HCT116 (cell line): ENCODE measurements around the gene SLC44A1. TPM values are rescaled to one million over a fixed set of nuclear protein-coding genes. Genes with fewer than 3 reads are reported as not detected.

Experiments used
- ATAC-seq: fragments of 200-7000 bp; cut with Tn5 transposase; 2 replicates; pipeline ENCODE4 v1.9.1; 2020; ENCODE audit warnings: mild to moderate bottlenecking, moderate library complexity
- BruUV-seq: library from RNA; stranded (reverse); fragments of 400-500 nt; replicated peaks from 2 replicates; lab custom pipeline; 2021; lab: Mats Ljungman, UMichigan
- CTCF ChIA-PET: fragments of 300-600 bp; sonication (Branson Sonifier 250); formaldehyde crosslinking; loops from one replicate; lab custom pipeline; 2021; ENCODE audit warnings: antibody characterized with exemption; lab: Charles Lee
- POLR2A ChIA-PET: fragments of 300-600, 350-600 bp; sonication (Branson Sonifier 250); formaldehyde crosslinking; loops from one replicate; lab custom pipeline; 2021; ENCODE audit warnings: antibody characterized with exemption; lab: Charles Lee
- RAD21 ChIA-PET, 2 experiments: fragments of 300-600 bp; sonication (Branson Sonifier 250); formaldehyde crosslinking; loops; one replicate each; lab custom pipeline; 2023; ENCODE audit warnings: low total read pairs in 2 of 2; ENCODE audit not compliant: uncharacterized antibody in 2 of 2, unreplicated experiment in 2 of 2, low non-redundant PET in 1 of 2; lab: Charles Lee
- DNase-seq: peaks from one replicate; pipeline ENCODE4 v3.0.0-alpha.2; 2010; ENCODE audit warnings: low read depth, low spot score
- H2AFZ ChIP-seq: fragments of 200-600 bp; shearing (Covaris generic), sonication (generic); 2 replicates; pipeline ENCODE4 v1.6.1; 2017; ENCODE audit warnings: low read depth, mixed run types, mixed read lengths, antibody characterized with exemption, low read length; ENCODE audit not compliant: poor library complexity, severe bottlenecking
- H3K27ac ChIP-seq: 2 replicates; pipeline ENCODE4 v1.5.1; 2012; ENCODE audit warnings: low read depth, low read length
- H3K27me3 ChIP-seq: fragments of 200-600 bp; sonication (generic); 2 replicates; pipeline ENCODE4 v1.6.1; 2016; ENCODE audit warnings: mixed run types, low read length, mixed read lengths; ENCODE audit not compliant: insufficient read depth
- H3K36me3 ChIP-seq, 2 experiments: fragments of 200-500 bp in 1 of 2; fragments of 200-600 bp in 1 of 2; sonication (Bioruptor generic) in 1 of 2; sonication (generic) in 1 of 2; 2 replicates each; pipeline versions ENCODE4 v1.5.1 to v1.6.1; 2014 to 2016; ENCODE audit warnings: low read length in 2 of 2, inconsistent platforms in 1 of 2, mixed read lengths in 1 of 2, mixed run types in 1 of 2; ENCODE audit not compliant: insufficient read depth in 2 of 2, control insufficient read depth in 1 of 2
- H3K4me1 ChIP-seq, 2 experiments: fragments of 200-600 bp in 1 of 2; sonication (generic) in 1 of 2; 2 replicates each; pipeline versions ENCODE4 v1.5.1 to v1.6.1; 2012 to 2017; ENCODE audit warnings: low read length in 2 of 2, inconsistent platforms in 1 of 2, mild to moderate bottlenecking in 1 of 2, mixed read lengths in 1 of 2, mixed run types in 1 of 2, moderate library complexity in 1 of 2; ENCODE audit not compliant: insufficient read depth in 2 of 2, control insufficient read depth in 1 of 2
- H3K4me2 ChIP-seq: fragments of 200-600 bp; sonication (generic); 2 replicates; pipeline ENCODE4 v1.6.1; 2017; ENCODE audit warnings: mixed run types, low read length, mixed read lengths
- H3K4me3 ChIP-seq, 2 experiments: fragments of 200-600 bp in 1 of 2; sonication (generic) in 1 of 2; replicated peaks in 1 of 2; 2 replicates each; pipeline ENCODE4 v1.5.1; 2011 to 2016; ENCODE audit warnings: low read length in 2 of 2, control low read depth in 1 of 2, low read depth in 1 of 2, mild to moderate bottlenecking in 1 of 2, mixed read lengths in 1 of 2, mixed run types in 1 of 2
- H3K79me2 ChIP-seq: fragments of 200-600 bp; sonication (generic); 2 replicates; pipeline ENCODE4 v1.6.1; 2017; ENCODE audit warnings: mild to moderate bottlenecking, mixed run types, low read length, moderate library complexity, mixed read lengths; ENCODE audit not compliant: insufficient read depth
- H3K9ac ChIP-seq: fragments of 200-600 bp; sonication (generic); 2 replicates; pipeline ENCODE4 v1.6.1; 2016; ENCODE audit warnings: low read length, mixed read lengths
- H3K9me2 ChIP-seq: fragments of 200-600 bp; sonication (generic), shearing (Covaris generic); 2 replicates; pipeline ENCODE4 v1.6.1; 2017; ENCODE audit warnings: mixed run types, mild to moderate bottlenecking, moderate library complexity; ENCODE audit not compliant: insufficient read depth
- H3K9me3 ChIP-seq, 2 experiments: fragments of 200-500 bp in 1 of 2; fragments of 200-600 bp in 1 of 2; sonication (Bioruptor generic) in 1 of 2; sonication (generic) in 1 of 2; 2 replicates each; pipeline ENCODE4 v1.6.1; 2014 to 2017; ENCODE audit warnings: low read length in 2 of 2, mixed read lengths in 2 of 2, inconsistent platforms in 1 of 2, low read depth in 1 of 2, mild to moderate bottlenecking in 1 of 2, mixed run types in 1 of 2, moderate library complexity in 1 of 2; ENCODE audit not compliant: control insufficient read depth in 1 of 2, insufficient read depth in 1 of 2
- H4K20me1 ChIP-seq: fragments of 200-600 bp; sonication (generic), shearing (Covaris generic); 2 replicates; pipeline ENCODE4 v1.6.1; 2017; ENCODE audit warnings: mixed run types, mild to moderate bottlenecking, moderate library complexity; ENCODE audit not compliant: insufficient read depth
- CEBPB ChIP-seq: IDR thresholded peaks from 2 replicates; pipeline ENCODE4 v1.6.1; 2012; ENCODE audit warnings: low read depth
- CTCF ChIP-seq, 3 experiments: fragments of 200-600 bp in 1 of 3; sonication (generic) in 1 of 3; IDR thresholded peaks in 2 of 3; conservative IDR thresholded peaks in 1 of 3; 2 replicates each; pipeline ENCODE4 v1.5.1; 2012 to 2017; ENCODE audit warnings: low read depth in 2 of 3, low read length in 2 of 3, antibody characterized with exemption in 1 of 3, borderline replicate concordance in 1 of 3, control low read depth in 1 of 3, mild to moderate bottlenecking in 1 of 3, mixed read lengths in 1 of 3, mixed run types in 1 of 3, moderate library complexity in 1 of 3; ENCODE audit not compliant: insufficient read depth in 1 of 3
- POLR2A ChIP-seq: IDR thresholded peaks from 2 replicates; pipeline ENCODE4 v1.7.0; 2011; ENCODE audit warnings: borderline replicate concordance; ENCODE audit not compliant: insufficient read depth, insufficient read length; ENCODE audit errors: extremely low read depth
- POLR2AphosphoS5 ChIP-seq: IDR thresholded peaks from 2 replicates; pipeline ENCODE4 v1.6.1; 2011; ENCODE audit warnings: mild to moderate bottlenecking, low read depth, low read length, moderate library complexity
- intact Hi-C: fragments of 100-400 bp; cut with micrococcal nuclease; formaldehyde crosslinking; loops from 2 replicates; pipeline ENCODE4 v1.10.0; 2022
- total RNA-seq: library from RNA; stranded (reverse); gene quantifications from one replicate; pipeline ENCODE4 v1.2.1, GENCODE V29; 2021; ENCODE audit not compliant: unreplicated experiment

Gene SLC44A1
- total RNA-seq, 1 experiment from 2014 or later: 44.1 TPM

- H3K4me3 ChIP-seq: peak overlapping the region; percentile 59 to 94
- H3K36me3 ChIP-seq: no peaks in the 10 kb centered on the region
- H4K20me1 ChIP-seq: no peaks in the 10 kb centered on the region
- H3K27ac ChIP-seq: peak overlapping the region; percentile 90
- peaks cover 30% of the 10 kb centered on the region for H3K79me2 ChIP-seq
- ChIA-PET CTCF (interaction anchor here (0.5 to 1.3 kb wide), 2 partner anchors 9 to 181 kb away, joined by 3 read pairs; no protein-coding TSS in a partner anchor), POLR2A (interaction anchor here (0.9 to 2.0 kb wide), 5 partner anchors 9 to 169 kb away, joined by 4 to 8 read pairs (median 5); no protein-coding TSS in a partner anchor), RAD21 (no interaction called here)
- H3K9me3 ChIP-seq: no peaks in the 10 kb centered on the region
- H2AFZ ChIP-seq: no peak overlapping the region
- peak; percentile 76 for ATAC-seq
- peaks cover 20% of the 10 kb centered on the region for H3K27me3 ChIP-seq
- intact Hi-C loops: loop anchor here (2.0 to 10.0 kb wide), 4 partner anchors 60 to 380 kb away; no protein-coding TSS in a partner anchor
- H3K9ac ChIP-seq: peak overlapping the region; percentile 84
- no peaks in the 10 kb centered on the region for H3K9me2 ChIP-seq
- TF ChIP-seq POLR2A: no peak
- TF ChIP-seq CTCF (IDR thresholded peaks at IDR 0.05 in 2 of 3, conservative IDR thresholded peaks at IDR 0.05 in 1 of 3; ENCODE audit: borderline replicate concordance in 1 of 3, insufficient read depth in 1 of 3, low read depth in 2 of 3, low read length in 2 of 3): no peak
- TF ChIP-seq POLR2AphosphoS5: peak; percentile 46; the same call in 1 of the 2 replicates
- no peak for TF ChIP-seq CEBPB
- peaks cover 8 to 17% of the 10 kb centered on the region in 2 experiments; a peak in 3 of 4 replicates for H3K4me1 ChIP-seq
- DNase-seq: no peak
- H3K4me2 ChIP-seq: peak overlapping the region; percentile 93
- BruUV-seq: no TSS peak
These were observed 230 bp downstream of the SLC44A1 start for GRCh38 chr9:105244734-105245028.
